Activated CD8-positive, alpha-beta T cell treated with anti-CD3 and anti-CD28 coated beads for 36 hours (primary cell): ENCODE data around the gene CYTH1. TPM values are rescaled to one million over a fixed set of nuclear protein-coding genes. Genes with fewer than 3 reads are reported as not detected.

ENCODE experiments used
- ATAC-seq: fragments of 200-7000 bp; cut with Tn5 transposase; one replicate; pipeline ENCODE4 v1.10.0; 2021; ENCODE audit warnings: mild to moderate bottlenecking, moderate library complexity
- CTCF ChIA-PET: fragments of 350-600 bp; sonication (Branson Sonifier 250); formaldehyde crosslinking; loops from one replicate; lab custom pipeline; 2021; ENCODE audit warnings: antibody characterized with exemption; lab: Charles Lee
- POLR2A ChIA-PET: fragments of 350-600 bp; sonication (Branson Sonifier 250); formaldehyde crosslinking; loops from one replicate; lab custom pipeline; 2021; ENCODE audit warnings: antibody characterized with exemption; lab: Charles Lee
- DNase-seq: peaks from one replicate; pipeline ENCODE4 v3.0.0-alpha.2; 2020
- H3K27ac Mint-ChIP-seq: one replicate; pipeline ENCODE4 v1.8.0; 2021; ENCODE audit warnings: mild to moderate bottlenecking, mixed read lengths
- H3K27me3 Mint-ChIP-seq: one replicate; pipeline ENCODE4 v1.8.0; 2021; ENCODE audit warnings: mixed read lengths
- H3K36me3 Mint-ChIP-seq: one replicate; pipeline ENCODE4 v1.8.0; 2021; ENCODE audit warnings: low read depth, mixed read lengths
- H3K4me1 Mint-ChIP-seq: one replicate; pipeline ENCODE4 v1.8.0; 2021; ENCODE audit warnings: low read depth, mixed read lengths
- H3K4me3 Mint-ChIP-seq: one replicate; pipeline ENCODE4 v1.8.0; 2021; ENCODE audit warnings: mild to moderate bottlenecking, moderate library complexity, mixed read lengths
- H3K9me3 Mint-ChIP-seq: one replicate; pipeline ENCODE4 v1.8.0; 2021; ENCODE audit warnings: mixed read lengths
- CTCF ChIP-seq: fragments of 200-600 bp; IDR thresholded peaks from one replicate; pipeline ENCODE4 v1.8.0; 2022; ENCODE audit warnings: antibody characterized with exemption, mild to moderate bottlenecking
- intact Hi-C: fragments of 100-400 bp; cut with micrococcal nuclease; formaldehyde crosslinking; loops from one replicate; pipeline ENCODE4 v1.10.0; 2022
- total RNA-seq, 2 experiments: library from RNA; stranded (reverse); gene quantifications; one replicate each; pipeline ENCODE4 v1.2.3, GENCODE V29; 2021

Gene CYTH1
- total RNA-seq, 2 experiments from 2014 or later = 95.1 to 96.0 TPM

GRCh38 chr17:78798695-78799559, 16.9 kb upstream of the CYTH1 start:
- DNase-seq = peak; percentile 33

GRCh38 chr17:78797691-78798585, 15.9 kb upstream of the CYTH1 start:
- no peaks in the 10 kb centered on the region for H3K9me3 Mint-ChIP-seq
- H3K36me3 Mint-ChIP-seq = peaks cover 75% of the 10 kb centered on the region
- TF ChIP-seq CTCF = no peak
- CTCF ChIA-PET = interaction anchor here (1.0 to 4.4 kb wide), 3 partner anchors 8 to 62 kb away, joined by 3 to 15 read pairs (median 4); no protein-coding TSS in a partner anchor
- no peak for ATAC-seq
- peak overlapping the region; percentile 41 for H3K27ac Mint-ChIP-seq
- peaks cover 28% of the 10 kb centered on the region for H3K4me1 Mint-ChIP-seq
- POLR2A ChIA-PET = interaction anchor here (0.7 to 2.8 kb wide), 2 partner anchors 11 to 13 kb away, joined by 3 to 12 read pairs; no protein-coding TSS in a partner anchor
- no peak overlapping the region for H3K4me3 Mint-ChIP-seq
- DNase-seq = no peak
- no peaks in the 10 kb centered on the region for H3K27me3 Mint-ChIP-seq
- intact Hi-C loops = no loop called here

More at GRCh38 chr17:78798695-78799559, 16.9 kb upstream of the CYTH1 start:
- CTCF ChIA-PET = interaction anchor here (0.5 to 4.4 kb wide), 11 partner anchors 9 to 84 kb away, joined by 3 to 15 read pairs (median 3); no protein-coding TSS in a partner anchor
- Mint-ChIP-seq H3K36me3 (peaks cover 78% of the 10 kb centered on the region), H3K27ac (peak overlapping the region; percentile 80), H3K9me3 (no peaks in the 10 kb centered on the region), H3K4me1 (peaks cover 36% of the 10 kb centered on the region), H3K4me3 (no peak overlapping the region), H3K27me3 (no peaks in the 10 kb centered on the region)
- intact Hi-C loops = no loop called here
- ATAC-seq = peak; percentile 52
- peak; percentile 33 for TF ChIP-seq CTCF
- POLR2A ChIA-PET = interaction anchor here (0.9 to 2.8 kb wide), 4 partner anchors 9 to 84 kb away, joined by 3 to 12 read pairs (median 4); no protein-coding TSS in a partner anchor

- Mint-ChIP-seq H3K4me3 (no peak overlapping the region), H3K9me3 (no peaks in the 10 kb centered on the region), H3K36me3 (peaks cover 70% of the 10 kb centered on the region), H3K27ac (no peak overlapping the region), H3K27me3 (no peaks in the 10 kb centered on the region), H3K4me1 (peaks cover 27% of the 10 kb centered on the region)
- DNase-seq (no peak), ATAC-seq (no peak)
- ChIA-PET CTCF (interaction anchor here (1.0 kb wide), 1 partner anchor 7 kb away, joined by 3 read pairs; no protein-coding TSS in a partner anchor), POLR2A (interaction anchor here (0.7 to 1.4 kb wide), 2 partner anchors 10 to 23 kb away, joined by 3 to 4 read pairs; no protein-coding TSS in a partner anchor)
- intact Hi-C loops = no loop called here
- no peak for TF ChIP-seq CTCF
Measured at GRCh38 chr17:78797213-78797612, 15.1 kb upstream of the CYTH1 start.

- Mint-ChIP-seq H3K4me3 (no peak overlapping the region), H3K27ac (no peak overlapping the region), H3K4me1 (peaks cover 32% of the 10 kb centered on the region), H3K36me3 (peaks cover 72% of the 10 kb centered on the region), H3K9me3 (no peaks in the 10 kb centered on the region), H3K27me3 (no peaks in the 10 kb centered on the region)
- POLR2A ChIA-PET = interaction anchor here (1.4 kb wide), 1 partner anchor 24 kb away, joined by 4 read pairs; no protein-coding TSS in a partner anchor
- TF ChIP-seq CTCF = no peak
- CTCF ChIA-PET = no interaction called here
- DNase-seq = no peak
- intact Hi-C loops = no loop called here
- ATAC-seq = no peak
Measured at GRCh38 chr17:78796517-78796900, 14.4 kb upstream of the CYTH1 start.
